Skeletal muscle tissue (tissue), 4 donors: ENCODE data around the gene ANKRD33. TPM values are rescaled to one million over a fixed set of nuclear protein-coding genes. Genes with fewer than 3 reads are reported as not detected.

Source experiments
- H3K27ac ChIP-seq: one replicate; pipeline ENCODE4 v1.7.0; 2013; ENCODE audit warnings: mild to moderate bottlenecking, low read depth, low read length, inconsistent platforms
- H3K27me3 ChIP-seq, 3 donors: one replicate each; pipeline ENCODE4 v1.7.0; 2013; ENCODE audit warnings: low read length in 3 of 3; ENCODE audit not compliant: control insufficient read depth in 3 of 3, insufficient read depth in 3 of 3
- H3K36me3 ChIP-seq, 3 donors: one replicate each; pipeline ENCODE4 v1.7.0; 2013; ENCODE audit warnings: low read length in 3 of 3; ENCODE audit not compliant: control insufficient read depth in 3 of 3, insufficient read depth in 3 of 3
- H3K4me1 ChIP-seq, 3 donors: one replicate each; pipeline ENCODE4 v1.7.0; 2013; ENCODE audit warnings: low read length in 3 of 3, mild to moderate bottlenecking in 3 of 3; ENCODE audit not compliant: control insufficient read depth in 3 of 3, insufficient read depth in 3 of 3
- H3K4me3 ChIP-seq, 3 donors: one replicate each; pipeline ENCODE4 v1.7.0; 2013; ENCODE audit warnings: low read length in 3 of 3
- H3K9ac ChIP-seq, 3 donors: one replicate each; pipeline ENCODE4 v1.7.0; 2013; ENCODE audit warnings: low read length in 3 of 3, mild to moderate bottlenecking in 3 of 3, moderate library complexity in 2 of 3, low read depth in 1 of 3
- H3K9me3 ChIP-seq, 3 donors: one replicate each; pipeline ENCODE4 v1.7.0; 2013; ENCODE audit warnings: low read length in 3 of 3; ENCODE audit not compliant: control insufficient read depth in 3 of 3
- total RNA-seq: library from RNA; depleted of rRNA; stranded (reverse); fragments of >200 nt; gene quantifications from one replicate; pipeline ENCODE4 v1.2.3, GENCODE V29; 2014
- donor health status: Osteomylitis.

The ANKRD33 gene
- total RNA-seq, 1 donor from 2014 or later = not detected

- Histone ChIP-seq H3K9ac (no peak overlapping the region), H3K27me3 (peaks cover 9 to 30% (median 22%) of the 10 kb centered on the region in 3 donors), H3K4me3 (no peak overlapping the region), H3K36me3 (no peaks in the 10 kb centered on the region), H3K4me1 (peaks cover 5 to 11% (median 10%) of the 10 kb centered on the region in 3 donors), H3K9me3 (no peaks in the 10 kb centered on the region), H3K27ac (no peak overlapping the region)
These were observed 26.9 kb upstream of the ANKRD33 start for GRCh38 chr12:51860986-51861385.

GRCh38 chr12:51862947-51863346 lies 25.0 kb upstream of the ANKRD33 start:
- Histone ChIP-seq H3K9ac (no peak overlapping the region), H3K4me3 (no peak overlapping the region), H3K4me1 (peaks cover 0 to 10% (median 6%) of the 10 kb centered on the region in 3 donors), H3K36me3 (no peaks in the 10 kb centered on the region), H3K27me3 (peaks cover 11 to 33% (median 23%) of the 10 kb centered on the region in 3 donors), H3K9me3 (no peaks in the 10 kb centered on the region), H3K27ac (no peak overlapping the region)

DNA sequence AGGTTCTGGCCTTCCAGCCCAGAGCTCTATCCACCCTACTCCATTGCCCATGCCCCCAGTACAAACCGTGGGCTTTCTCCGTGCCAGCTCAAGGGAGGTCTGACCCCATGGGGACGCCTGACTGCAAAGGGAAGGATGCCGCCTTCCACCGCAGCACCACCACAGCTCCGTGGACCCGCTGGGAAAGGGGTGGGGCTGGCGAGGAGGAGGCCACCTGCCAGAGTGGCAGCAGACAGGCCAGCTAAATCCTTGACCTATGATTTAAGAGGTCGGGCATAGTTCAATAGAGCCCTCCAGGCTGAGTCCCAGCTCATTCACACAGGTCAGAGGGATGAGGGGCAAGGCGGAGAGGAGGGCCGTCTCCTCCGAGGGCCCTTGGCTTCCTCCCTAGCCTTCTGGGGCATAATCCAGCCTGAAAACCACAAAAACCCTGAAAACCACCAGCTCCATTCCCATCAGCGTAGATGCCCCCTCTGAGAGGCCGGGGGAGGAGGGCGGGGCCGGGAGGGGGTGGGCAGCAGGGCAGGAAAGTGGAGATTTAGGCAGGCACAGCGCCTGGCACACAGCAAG lies 24.5 kb upstream of the ANKRD33 start:
- H3K9ac ChIP-seq = peak overlapping the region in 1 of 3 donors; percentile 3
- no peaks in the 10 kb centered on the region for H3K9me3 ChIP-seq
- H3K36me3 ChIP-seq = no peaks in the 10 kb centered on the region
- H3K27me3 ChIP-seq = peaks cover 14 to 37% (median 28%) of the 10 kb centered on the region in 3 donors
- peak overlapping the region in 2 of 3 donors; percentile 40 to 63 for H3K4me3 ChIP-seq
- peaks cover under 1 to 10% (median 7%) of the 10 kb centered on the region in 3 donors for H3K4me1 ChIP-seq
- H3K27ac ChIP-seq = no peak overlapping the region

DNA sequence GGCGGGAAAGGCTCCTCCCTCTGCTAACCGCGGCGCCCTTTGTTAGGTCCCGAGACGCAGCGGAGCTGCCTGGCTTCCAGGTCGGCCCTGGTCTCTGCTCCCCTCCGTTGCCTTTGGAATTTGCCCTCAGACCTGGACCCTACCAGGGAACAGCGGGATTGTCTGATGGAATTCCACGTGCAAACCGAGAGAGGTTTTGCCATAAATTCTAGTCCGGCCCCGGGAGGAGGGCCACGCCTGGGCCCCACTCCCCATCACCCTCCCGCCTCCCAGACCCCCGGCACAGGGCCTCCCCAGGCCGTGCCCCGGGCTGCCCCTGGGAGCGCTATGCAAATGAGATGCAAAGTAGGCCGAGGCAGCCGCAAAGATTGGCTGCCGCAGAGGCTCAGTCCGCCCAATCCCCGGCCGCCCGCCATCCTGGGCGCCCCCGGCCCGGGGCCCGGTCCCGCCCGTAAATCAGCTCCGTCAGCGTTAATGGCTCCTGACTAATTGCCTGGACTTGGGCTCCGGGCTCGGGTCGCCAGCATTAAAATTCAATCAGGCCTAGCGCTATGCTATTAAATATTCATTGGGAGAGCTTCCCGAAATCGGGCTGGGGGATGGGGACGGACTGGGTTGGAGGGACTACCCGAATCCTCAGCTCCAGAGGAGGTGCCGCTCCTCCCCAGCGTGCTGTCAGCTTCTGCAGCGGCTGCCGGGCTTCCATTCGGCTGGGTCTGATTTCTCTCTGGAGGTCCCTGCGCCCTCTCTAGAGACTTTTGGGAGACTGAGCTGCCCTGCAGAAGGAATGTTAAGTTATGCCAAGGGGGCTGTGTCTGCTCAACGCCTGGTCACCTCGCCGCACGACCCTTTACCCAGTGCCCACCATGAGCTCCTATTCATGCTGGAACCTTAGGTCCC lies 23.7 kb upstream of the ANKRD33 start:
- Histone ChIP-seq H3K27me3 (peaks cover 22 to 44% (median 34%) of the 10 kb centered on the region in 3 donors), H3K9me3 (no peaks in the 10 kb centered on the region), H3K36me3 (no peaks in the 10 kb centered on the region), H3K4me3 (peak overlapping the region; percentile 40 to 63 (median 45)), H3K27ac (no peak overlapping the region), H3K9ac (peak overlapping the region in 1 of 3 donors; percentile 16), H3K4me1 (peaks cover 7 to 14% (median 13%) of the 10 kb centered on the region in 3 donors)

GRCh38 chr12:51864833-51865670 lies 22.9 kb upstream of the ANKRD33 start:
- Histone ChIP-seq H3K27me3 (peaks cover 27 to 46% (median 41%) of the 10 kb centered on the region in 3 donors), H3K4me1 (peaks cover 11 to 16% (median 15%) of the 10 kb centered on the region in 3 donors)

DNA sequence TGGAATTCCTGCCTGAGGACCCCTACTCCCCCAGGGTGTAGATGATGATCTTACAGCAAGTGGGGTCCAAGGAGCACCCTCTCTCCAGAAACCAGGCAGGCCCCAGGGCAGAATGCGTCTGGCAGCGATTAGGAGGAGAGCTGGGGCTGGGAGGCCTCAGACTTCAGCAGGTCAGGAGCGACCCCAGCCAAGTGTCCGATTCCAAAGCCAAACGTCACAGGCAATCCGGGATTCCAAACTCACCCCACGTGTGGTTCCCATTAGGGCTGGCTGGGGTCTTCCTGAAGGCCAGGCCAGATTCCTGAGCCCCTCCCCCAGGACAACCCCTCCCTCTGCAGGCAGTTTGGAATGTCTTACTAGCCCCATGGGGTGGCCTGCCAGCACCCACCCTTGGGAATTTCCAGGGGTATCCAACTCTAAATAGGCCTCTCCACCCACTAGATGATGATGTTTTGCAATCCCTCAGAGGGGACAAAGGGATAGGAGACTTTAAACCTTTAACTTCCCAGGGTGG lies 22.1 kb upstream of the ANKRD33 start:
- Histone ChIP-seq H3K4me3 (no peak overlapping the region), H3K9me3 (no peaks in the 10 kb centered on the region), H3K9ac (no peak overlapping the region), H3K4me1 (peaks cover 11 to 20% (median 19%) of the 10 kb centered on the region in 3 donors), H3K36me3 (no peaks in the 10 kb centered on the region), H3K27me3 (peaks cover 31 to 50% (median 45%) of the 10 kb centered on the region in 3 donors), H3K27ac (no peak overlapping the region)

More at GRCh38 chr12:51864833-51865670, 22.9 kb upstream of the ANKRD33 start:
- peak overlapping the region in 1 of 3 donors; percentile 16 for H3K9ac ChIP-seq
- peak overlapping the region in 1 of 3 donors; percentile 63 for H3K4me3 ChIP-seq
- no peak overlapping the region for H3K27ac ChIP-seq
- no peaks in the 10 kb centered on the region for H3K36me3 ChIP-seq
- no peaks in the 10 kb centered on the region for H3K9me3 ChIP-seq

GRCh38 chr12:51866324-51866723 lies 21.6 kb upstream of the ANKRD33 start:
- Histone ChIP-seq H3K9me3 (no peaks in the 10 kb centered on the region), H3K27ac (no peak overlapping the region), H3K27me3 (peaks cover 33 to 50% (median 50%) of the 10 kb centered on the region in 3 donors), H3K4me3 (no peak overlapping the region), H3K4me1 (peaks cover 14 to 20% (median 19%) of the 10 kb centered on the region in 3 donors), H3K36me3 (no peaks in the 10 kb centered on the region), H3K9ac (no peak overlapping the region)

GRCh38 chr12:51866762-51867161 lies 21.1 kb upstream of the ANKRD33 start:
- no peak overlapping the region for H3K27ac ChIP-seq
- no peak overlapping the region for H3K4me3 ChIP-seq
- H3K27me3 ChIP-seq = peaks cover 33 to 51% (median 51%) of the 10 kb centered on the region in 3 donors
- no peaks in the 10 kb centered on the region for H3K9me3 ChIP-seq
- H3K9ac ChIP-seq = no peak overlapping the region
- no peaks in the 10 kb centered on the region for H3K36me3 ChIP-seq
- H3K4me1 ChIP-seq = peaks cover 15 to 20% (median 19%) of the 10 kb centered on the region in 3 donors

DNA sequence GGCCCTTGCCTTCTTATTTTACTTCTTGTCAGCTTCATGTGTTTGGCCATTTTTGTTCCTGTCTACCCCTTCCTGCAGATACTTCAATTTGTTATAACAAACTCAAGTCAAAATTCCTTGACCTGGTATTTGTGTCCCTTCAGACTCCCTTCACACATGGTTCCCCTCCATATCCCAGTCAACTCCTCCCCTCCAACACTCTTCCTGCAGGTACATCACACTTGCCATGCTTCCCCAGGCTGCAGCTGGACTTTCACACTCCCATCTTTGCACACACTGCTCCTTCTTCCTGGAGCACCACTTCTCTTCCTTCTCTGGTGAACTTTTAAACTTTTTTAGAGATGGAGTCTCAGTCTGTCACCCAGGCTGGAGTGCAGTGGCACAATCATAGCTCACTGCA lies 20.5 kb upstream of the ANKRD33 start:
- no peak overlapping the region for H3K9ac ChIP-seq
- H3K4me1 ChIP-seq = peaks cover 15 to 20% (median 19%) of the 10 kb centered on the region in 3 donors
- H3K9me3 ChIP-seq = no peaks in the 10 kb centered on the region
- no peak overlapping the region for H3K4me3 ChIP-seq
- no peak overlapping the region for H3K27ac ChIP-seq
- peaks cover 33 to 50% (median 48%) of the 10 kb centered on the region in 3 donors for H3K27me3 ChIP-seq
- no peaks in the 10 kb centered on the region for H3K36me3 ChIP-seq
